ENCODE data around the gene VWA3B. TPM values are rescaled to one million over a fixed set of nuclear protein-coding genes. Genes with fewer than 3 reads are reported as not detected.

VWA3B gene
- total RNA-seq, 1 donor from 2014 or later: 0.52 TPM

DNA sequence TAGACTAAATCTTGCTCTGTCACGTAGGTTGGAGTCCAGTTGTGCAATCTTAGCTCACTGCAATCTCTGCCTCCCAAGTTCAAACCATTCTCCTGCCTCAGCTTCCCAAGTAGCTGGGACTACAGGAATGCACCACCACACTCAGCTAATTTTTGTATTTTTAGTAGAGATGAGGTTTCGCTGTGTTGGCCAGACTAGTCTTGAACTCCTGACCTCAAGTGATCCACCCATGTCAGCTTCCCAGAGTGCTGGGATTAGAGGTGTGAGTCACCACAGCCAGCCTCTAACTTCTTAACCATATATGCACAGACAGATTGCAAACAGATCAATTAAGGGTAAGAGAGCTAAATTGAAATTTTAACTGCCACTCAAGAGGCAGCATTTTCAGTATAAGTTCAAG is 237.2 kb downstream of the VWA3B start:
- TF ChIP-seq, protein P1, sequence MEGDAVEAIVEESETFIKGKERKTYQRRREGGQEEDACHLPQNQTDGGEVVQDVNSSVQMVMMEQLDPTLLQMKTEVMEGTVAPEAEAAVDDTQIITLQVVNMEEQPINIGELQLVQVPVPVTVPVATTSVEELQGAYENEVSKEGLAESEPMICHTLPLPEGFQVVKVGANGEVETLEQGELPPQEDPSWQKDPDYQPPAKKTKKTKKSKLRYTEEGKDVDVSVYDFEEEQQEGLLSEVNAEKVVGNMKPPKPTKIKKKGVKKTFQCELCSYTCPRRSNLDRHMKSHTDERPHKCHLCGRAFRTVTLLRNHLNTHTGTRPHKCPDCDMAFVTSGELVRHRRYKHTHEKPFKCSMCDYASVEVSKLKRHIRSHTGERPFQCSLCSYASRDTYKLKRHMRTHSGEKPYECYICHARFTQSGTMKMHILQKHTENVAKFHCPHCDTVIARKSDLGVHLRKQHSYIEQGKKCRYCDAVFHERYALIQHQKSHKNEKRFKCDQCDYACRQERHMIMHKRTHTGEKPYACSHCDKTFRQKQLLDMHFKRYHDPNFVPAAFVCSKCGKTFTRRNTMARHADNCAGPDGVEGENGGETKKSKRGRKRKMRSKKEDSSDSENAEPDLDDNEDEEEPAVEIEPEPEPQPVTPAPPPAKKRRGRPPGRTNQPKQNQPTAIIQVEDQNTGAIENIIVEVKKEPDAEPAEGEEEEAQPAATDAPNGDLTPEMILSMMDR (IDR thresholded peaks at IDR 0.05; ENCODE audit: borderline replicate concordance): no peak
- Histone ChIP-seq H3K27me3 (ENCODE audit: low read depth) (no peaks in the 10 kb centered on the region), H3K4me1 (no peaks in the 10 kb centered on the region), H3K4me3 (no peak overlapping the region), H3K36me3 (no peaks in the 10 kb centered on the region), H3K27ac (replicated peaks) (no peak overlapping the region), H3K9me3 (replicated peaks) (peaks cover 56% of the 10 kb centered on the region)
- no peak for DNase-seq
- intact Hi-C loops (cut with micrococcal nuclease): no loop called here

DNA sequence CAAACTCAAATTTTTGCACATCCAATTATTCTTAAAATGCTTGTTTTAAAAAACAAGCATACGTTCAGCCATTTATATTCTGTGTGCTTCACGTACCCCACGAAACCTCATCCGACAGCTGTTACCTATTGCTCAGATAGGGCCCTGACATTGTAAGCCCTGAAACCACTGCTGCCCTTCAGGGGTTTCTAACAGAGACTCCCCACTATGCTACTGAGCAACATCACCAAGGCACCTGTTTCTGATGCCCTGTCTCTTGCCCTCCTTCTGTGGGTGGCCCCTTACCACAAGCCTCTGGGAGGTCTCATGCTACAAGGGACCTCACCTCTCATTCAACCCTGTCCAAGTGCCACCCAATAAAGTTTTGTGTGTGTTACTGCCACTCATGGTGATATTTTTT is 240.8 kb downstream of the VWA3B start:
- Histone ChIP-seq H3K4me1 (no peaks in the 10 kb centered on the region), H3K27ac (replicated peaks) (no peak overlapping the region), H3K36me3 (no peaks in the 10 kb centered on the region), H3K27me3 (ENCODE audit: low read depth) (peaks cover 12% of the 10 kb centered on the region), H3K9me3 (replicated peaks) (peaks cover 24% of the 10 kb centered on the region), H3K4me3 (no peak overlapping the region)
- TF ChIP-seq, protein P1 (IDR thresholded peaks at IDR 0.05; ENCODE audit: borderline replicate concordance): no peak
- no peak for DNase-seq
- intact Hi-C loops (cut with micrococcal nuclease): no loop called here

DNA sequence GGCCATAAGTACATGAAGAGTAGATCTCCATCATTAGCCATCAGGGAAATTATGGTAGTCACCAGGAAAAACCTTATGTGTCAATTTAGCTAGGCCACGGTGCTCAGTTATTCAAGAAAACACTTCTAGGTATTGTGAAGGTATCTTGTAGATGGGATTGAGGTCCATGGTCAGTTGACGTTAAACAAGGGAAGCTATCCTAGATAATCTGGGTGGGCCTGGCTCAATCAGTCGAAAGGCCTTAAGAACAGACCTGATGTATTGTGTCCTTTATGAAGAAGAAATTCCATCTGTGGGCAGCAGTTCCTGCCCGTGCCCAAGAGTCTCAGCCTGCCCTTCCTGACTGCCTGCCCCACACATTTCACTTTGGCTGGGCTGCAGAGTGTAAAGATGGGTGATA is 242.6 kb downstream of the VWA3B start:
- Histone ChIP-seq H3K27me3 (ENCODE audit: low read depth) (peaks cover 28% of the 10 kb centered on the region), H3K4me3 (no peak overlapping the region), H3K4me1 (no peaks in the 10 kb centered on the region), H3K36me3 (no peaks in the 10 kb centered on the region), H3K9me3 (replicated peaks) (peaks cover 8% of the 10 kb centered on the region), H3K27ac (replicated peaks) (no peak overlapping the region)
- DNase-seq: no peak
- intact Hi-C loops (cut with micrococcal nuclease): no loop called here
- TF ChIP-seq, protein P1 (IDR thresholded peaks at IDR 0.05; ENCODE audit: borderline replicate concordance): no peak

DNA sequence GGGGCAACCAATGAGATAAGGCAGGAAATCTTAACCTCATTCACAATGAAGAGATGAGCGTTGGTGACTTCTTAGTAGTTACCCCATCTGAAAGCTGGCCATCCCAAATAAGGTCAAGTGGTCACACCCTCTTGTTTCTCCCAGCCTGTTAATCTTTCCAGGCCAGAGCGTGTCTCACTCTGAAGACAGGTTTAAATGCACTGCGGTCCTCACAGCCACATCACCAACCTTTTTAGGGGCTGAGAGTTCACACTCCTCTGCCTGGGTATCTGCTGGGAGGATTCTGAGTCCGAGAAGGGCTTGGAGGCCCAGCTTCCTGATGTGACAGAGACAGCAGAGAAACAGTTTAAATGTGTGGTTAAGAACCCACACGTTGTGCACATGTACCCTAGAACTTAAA is 246.0 kb downstream of the VWA3B start:
- H3K36me3 ChIP-seq: no peaks in the 10 kb centered on the region
- H3K9me3 ChIP-seq (replicated peaks): peaks cover 8% of the 10 kb centered on the region
- no peak for DNase-seq
- intact Hi-C loops (cut with micrococcal nuclease): no loop called here
- TF ChIP-seq, protein P1 (IDR thresholded peaks at IDR 0.05; ENCODE audit: borderline replicate concordance): no peak
- peaks cover 37% of the 10 kb centered on the region for H3K27me3 ChIP-seq (ENCODE audit: low read depth)
- no peak overlapping the region for H3K4me3 ChIP-seq
- no peak overlapping the region for H3K27ac ChIP-seq (replicated peaks)
- H3K4me1 ChIP-seq: no peaks in the 10 kb centered on the region

GRCh38 chr2:98333922-98334321 is 247.0 kb downstream of the VWA3B start:
- no peak for DNase-seq
- Histone ChIP-seq H3K36me3 (no peaks in the 10 kb centered on the region), H3K27ac (replicated peaks) (no peak overlapping the region), H3K4me1 (no peaks in the 10 kb centered on the region), H3K4me3 (no peak overlapping the region), H3K27me3 (ENCODE audit: low read depth) (peaks cover 37% of the 10 kb centered on the region), H3K9me3 (replicated peaks) (peaks cover 10% of the 10 kb centered on the region)
- intact Hi-C loops (cut with micrococcal nuclease): no loop called here
- TF ChIP-seq, protein P1 (IDR thresholded peaks at IDR 0.05; ENCODE audit: borderline replicate concordance): no peak
